HG02884 (cell line): ENCODE measurements around the gene DZIP3.

ENCODE experiments used
- ATAC-seq: cut with Tn5 transposase; IDR thresholded peaks from one replicate; pipeline ENCODE4 v1.9.1; 2021; ENCODE audit warnings: mild to moderate bottlenecking, moderate library complexity; ENCODE audit not compliant: unreplicated experiment

DZIP3 gene, protein sequence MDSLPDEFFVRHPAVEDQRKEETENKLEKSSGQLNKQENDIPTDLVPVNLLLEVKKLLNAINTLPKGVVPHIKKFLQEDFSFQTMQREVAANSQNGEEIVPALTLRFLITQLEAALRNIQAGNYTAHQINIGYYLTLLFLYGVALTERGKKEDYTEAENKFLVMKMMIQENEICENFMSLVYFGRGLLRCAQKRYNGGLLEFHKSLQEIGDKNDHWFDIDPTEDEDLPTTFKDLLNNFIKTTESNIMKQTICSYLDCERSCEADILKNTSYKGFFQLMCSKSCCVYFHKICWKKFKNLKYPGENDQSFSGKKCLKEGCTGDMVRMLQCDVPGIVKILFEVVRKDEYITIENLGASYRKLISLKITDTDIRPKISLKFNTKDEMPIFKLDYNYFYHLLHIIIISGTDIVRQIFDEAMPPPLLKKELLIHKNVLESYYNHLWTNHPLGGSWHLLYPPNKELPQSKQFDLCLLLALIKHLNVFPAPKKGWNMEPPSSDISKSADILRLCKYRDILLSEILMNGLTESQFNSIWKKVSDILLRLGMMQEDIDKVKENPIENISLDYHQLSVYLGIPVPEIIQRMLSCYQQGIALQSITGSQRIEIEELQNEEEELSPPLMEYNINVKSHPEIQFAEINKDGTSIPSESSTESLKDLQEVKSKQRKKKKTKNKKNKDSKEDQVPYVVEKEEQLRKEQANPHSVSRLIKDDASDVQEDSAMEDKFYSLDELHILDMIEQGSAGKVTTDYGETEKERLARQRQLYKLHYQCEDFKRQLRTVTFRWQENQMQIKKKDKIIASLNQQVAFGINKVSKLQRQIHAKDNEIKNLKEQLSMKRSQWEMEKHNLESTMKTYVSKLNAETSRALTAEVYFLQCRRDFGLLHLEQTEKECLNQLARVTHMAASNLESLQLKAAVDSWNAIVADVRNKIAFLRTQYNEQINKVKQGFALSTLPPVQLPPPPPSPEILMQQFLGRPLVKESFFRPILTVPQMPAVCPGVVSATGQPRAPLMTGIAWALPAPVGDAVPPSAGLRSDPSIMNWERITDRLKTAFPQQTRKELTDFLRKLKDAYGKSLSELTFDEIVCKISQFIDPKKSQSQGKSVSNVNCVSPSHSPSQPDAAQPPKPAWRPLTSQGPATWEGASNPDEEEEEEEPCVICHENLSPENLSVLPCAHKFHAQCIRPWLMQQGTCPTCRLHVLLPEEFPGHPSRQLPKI

GRCh38 chr3:108589081-108589997 lies at the start of gene DZIP3, which contains the start of gene CIP2A:
TSS of gene DZIP3 (plus strand) at chr3:108589722. CDS start at chr3:108605407, 15,685 bp downstream.
TSS of gene CIP2A (minus strand) at chr3:108589438. CDS start at chr3:108589375, 63 bp downstream.
- peak; percentile 82 for ATAC-seq

- no peak for ATAC-seq
Measured at GRCh38 chr3:108546247-108546646, 43.3 kb upstream of the DZIP3 start.

- ATAC-seq: no peak
Measured at GRCh38 chr3:108546692-108547091, 42.8 kb upstream of the DZIP3 start.

DNA sequence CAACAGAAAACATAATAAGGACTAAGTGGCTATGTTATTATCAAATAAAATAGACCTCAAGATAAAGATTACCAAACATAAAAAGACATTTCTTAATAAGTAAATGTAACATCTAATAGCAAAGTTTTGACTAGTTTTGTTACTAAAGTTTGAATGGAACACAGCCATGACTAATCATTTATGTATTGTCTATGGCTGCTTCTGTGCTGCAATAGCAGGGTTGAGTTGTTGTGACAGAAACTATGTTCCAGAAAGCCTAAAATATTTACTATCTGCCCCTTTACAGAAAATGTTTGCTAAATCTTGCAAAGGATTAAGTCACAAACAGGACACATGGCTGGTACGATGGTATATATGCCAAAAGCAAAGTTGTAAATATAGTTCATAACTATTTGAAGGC lies 41.2 kb upstream of the DZIP3 start:
- ATAC-seq: no peak

GRCh38 chr3:108548886-108549285 lies 40.6 kb upstream of the DZIP3 start:
- no peak for ATAC-seq

DNA sequence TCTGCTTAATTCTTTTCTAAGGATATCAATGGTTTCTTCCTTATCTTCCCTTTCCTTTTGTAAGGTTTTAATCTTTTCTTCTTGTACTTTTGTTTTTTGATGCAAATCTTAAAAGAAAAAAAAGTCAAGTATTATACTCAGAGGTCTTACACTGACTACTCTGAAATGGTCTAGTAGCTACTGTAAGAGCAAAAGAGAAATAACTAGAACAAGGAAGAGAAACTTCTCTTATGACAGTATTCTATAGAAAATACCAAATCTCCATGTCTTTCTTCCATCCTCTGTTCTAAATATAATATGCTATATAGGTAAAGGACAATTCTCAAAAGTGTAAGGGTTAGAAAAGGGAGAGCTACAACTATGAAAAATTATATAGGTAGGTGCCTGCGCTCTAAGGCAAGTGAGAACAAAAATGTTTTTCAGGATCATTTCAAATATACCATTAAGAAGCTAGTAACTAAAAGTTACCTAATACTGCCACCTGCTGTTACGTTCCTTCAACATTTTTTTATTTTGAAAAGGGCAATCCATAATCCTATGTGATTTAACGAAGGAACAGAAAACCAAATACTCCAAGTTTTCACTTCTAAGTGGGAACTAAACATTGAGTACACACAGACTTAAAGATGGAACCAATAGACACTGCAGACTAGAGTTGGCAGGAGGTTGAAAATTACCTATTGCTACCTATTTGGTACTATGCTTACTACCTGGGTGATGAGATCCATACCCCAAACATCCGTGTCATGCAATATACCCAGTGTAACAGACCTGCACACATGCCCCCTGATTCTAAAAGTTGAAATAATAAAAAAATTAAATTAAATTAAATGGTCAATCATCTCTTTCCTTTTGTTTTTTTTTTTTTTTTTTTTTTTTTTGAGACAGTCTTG lies 37.0 kb upstream of the DZIP3 start:
- ATAC-seq: no peak

- ATAC-seq: no peak
Measured at GRCh38 chr3:108554229-108554628, 35.3 kb upstream of the DZIP3 start.

DNA sequence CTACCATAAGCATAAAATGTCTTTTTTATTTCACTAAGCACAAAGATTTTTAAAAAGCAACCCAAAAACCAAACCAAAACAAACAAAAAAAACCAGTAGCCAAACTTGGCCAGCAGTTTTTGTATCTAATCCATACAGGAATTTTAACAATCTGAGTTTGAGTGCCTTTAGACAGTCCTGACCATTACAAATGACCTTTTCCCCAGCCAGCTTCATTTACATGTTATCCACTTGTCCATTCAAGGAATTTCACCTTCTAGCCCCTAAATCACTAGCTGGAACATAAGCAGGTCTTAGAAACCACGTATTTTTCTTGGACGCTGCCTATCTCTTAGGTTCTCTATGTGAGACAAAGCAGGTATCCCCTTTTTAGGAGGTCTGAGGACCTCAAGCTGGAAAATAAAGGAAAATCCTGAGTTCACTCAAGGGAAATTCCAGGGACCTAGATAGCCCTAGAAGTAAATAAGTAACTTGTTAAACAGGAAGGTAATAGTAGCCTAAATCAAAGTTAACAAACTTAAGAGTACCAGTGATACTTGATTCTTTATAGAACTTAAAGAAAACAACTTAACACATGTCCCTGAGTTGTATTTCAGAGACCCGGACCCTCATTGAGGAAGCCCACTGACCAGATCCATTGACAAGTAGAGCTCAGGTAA lies 34.5 kb upstream of the DZIP3 start:
- ATAC-seq: no peak

DNA sequence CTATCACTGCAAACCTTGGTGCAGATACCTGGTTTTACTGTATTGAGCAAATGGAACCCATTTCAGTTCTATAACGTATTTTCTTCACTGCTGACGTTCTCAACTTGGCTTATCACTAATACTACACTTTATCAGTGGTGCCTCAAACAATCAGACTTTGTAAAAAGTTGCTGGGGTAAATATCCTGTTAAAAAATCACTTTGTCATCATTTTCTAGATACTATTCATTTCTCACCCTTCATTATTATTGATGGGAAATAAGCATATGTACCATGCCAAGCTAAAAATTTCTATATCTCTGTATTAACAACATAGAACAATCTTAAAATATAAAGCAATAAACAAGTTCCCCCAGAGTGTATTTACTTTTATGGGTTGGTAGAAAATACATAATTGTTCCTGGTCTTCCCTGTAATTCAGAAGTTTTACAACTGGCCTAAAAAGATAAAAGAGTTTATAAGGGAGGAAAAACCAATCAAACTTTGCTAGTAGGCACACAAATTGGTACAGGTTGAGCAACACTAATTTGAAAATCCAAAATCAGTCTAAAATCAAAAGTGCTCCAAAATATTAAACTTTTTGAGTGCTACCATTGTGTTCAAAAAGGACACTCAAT lies 33.4 kb upstream of the DZIP3 start:
- no peak for ATAC-seq

DNA sequence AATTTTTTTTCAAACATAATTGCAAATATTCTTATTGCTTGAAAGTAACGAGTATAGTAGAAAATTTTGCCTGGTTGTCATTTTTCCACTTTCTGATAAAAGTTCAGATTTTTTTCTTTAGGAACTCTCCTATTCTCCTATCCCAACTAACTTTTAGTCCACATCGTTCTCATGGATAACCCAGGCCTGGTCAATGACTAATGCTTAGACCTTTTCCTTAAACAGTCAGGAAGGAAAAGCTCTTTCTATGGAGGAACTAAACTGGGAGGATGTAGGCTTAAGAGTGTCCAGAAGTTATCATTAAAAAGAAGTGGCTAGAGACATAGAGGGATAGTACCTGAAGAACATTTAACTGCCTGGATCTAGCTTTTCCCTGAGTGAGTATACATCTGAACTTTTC lies 27.0 kb upstream of the DZIP3 start:
- no peak for ATAC-seq

GRCh38 chr3:108564564-108564963 lies 25.0 kb upstream of the DZIP3 start:
- ATAC-seq: no peak

DNA sequence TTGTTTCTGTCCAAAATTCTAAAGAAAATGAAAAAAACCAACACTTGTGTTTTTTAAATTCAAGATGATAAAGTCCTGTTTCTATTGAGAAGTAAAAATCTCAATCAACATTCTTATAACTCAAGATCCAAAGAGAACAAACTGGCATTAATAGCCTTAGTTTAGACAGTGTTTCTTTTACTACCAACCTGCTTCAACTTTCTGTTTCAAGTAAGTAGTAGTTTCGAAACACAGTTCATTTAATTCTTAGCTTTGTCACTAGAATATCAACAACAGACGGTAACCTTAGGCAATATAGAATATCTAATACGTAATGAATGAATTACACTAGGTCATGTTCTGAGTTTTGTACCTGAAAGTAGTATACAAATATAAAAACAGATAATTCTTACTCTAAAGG lies 24.0 kb upstream of the DZIP3 start:
- no peak for ATAC-seq

DNA sequence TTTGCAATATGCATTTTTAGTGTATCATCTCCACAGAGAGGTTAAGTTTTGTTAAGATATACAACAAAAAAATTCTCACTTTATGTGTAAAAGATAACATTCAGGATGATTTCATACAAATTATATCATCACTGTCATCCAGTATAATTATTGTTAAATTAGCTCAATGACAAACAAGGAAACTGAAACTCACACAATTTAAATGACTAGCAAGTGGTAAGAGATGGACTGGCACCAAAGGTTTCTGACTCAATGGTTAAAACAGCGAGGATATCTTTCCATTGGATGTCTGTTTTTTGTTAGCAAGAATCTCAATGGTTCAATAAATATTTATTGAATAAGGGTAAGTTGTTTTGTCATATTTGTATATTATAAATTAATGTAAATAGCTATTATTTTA lies 22.9 kb upstream of the DZIP3 start:
- no peak for ATAC-seq

- no peak for ATAC-seq
Measured at GRCh38 chr3:108569336-108569735, 20.2 kb upstream of the DZIP3 start.

GRCh38 chr3:108578064-108578463 lies 11.5 kb upstream of the DZIP3 start:
- no peak for ATAC-seq

DNA sequence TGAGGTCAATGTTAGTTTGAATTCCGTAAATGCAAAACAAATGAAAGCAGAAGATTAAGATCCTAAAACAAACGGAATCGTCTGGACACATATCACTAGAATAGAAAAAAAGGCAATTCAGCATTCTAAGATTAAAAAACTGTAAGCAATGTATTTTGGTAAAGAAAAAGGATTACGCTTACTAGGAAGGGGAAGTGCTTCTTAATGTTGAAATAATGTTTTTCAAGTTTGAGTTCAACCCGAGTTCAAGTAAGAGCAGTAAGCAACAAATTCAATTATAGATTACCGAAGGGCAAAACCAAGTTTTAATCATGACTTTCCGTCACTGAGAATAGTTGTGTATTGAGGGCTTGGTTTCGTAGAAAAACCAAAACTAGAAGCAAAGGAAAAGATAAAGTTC lies 921 bp upstream of the DZIP3 start:
- ATAC-seq: no peak

DNA sequence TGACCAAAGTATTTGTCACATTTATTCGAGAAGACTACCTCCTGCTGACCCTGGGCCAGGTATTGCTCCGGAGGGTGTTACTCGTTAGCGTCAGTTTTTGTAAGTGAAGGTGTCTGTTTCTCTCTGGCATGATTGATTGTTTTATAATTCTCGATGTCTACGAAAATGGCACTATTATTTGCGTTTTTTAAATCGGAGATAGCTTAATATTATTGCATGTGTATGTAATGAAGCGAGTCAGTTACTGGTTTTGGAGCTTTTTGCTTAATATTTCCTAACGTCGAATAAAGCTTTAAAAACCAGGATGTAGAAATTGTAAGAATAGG lies 439 bp downstream of the DZIP3 start:
- no peak for ATAC-seq

- no peak for ATAC-seq
Measured at GRCh38 chr3:108590460-108590859, 938 bp downstream of the DZIP3 start.
